HG03571 (cell line): ENCODE measurements around the gene PFKM.
A peak's percentile ranks its signal among the peaks of the same experiment; 100 is the strongest.

Source experiments
- ATAC-seq: cut with Tn5 transposase; IDR thresholded peaks from one replicate; pipeline ENCODE4 v1.9.1; 2021; ENCODE audit not compliant: unreplicated experiment

PFKM gene

GRCh38 chr12:48119078-48119833 is at the start of gene PFKM:
Gene PFKM (plus strand): TSS chr12:48119364. CDS start chr12:48122775, 3,411 bp downstream.
- ATAC-seq: peak; percentile 99

GRCh38 chr12:48070033-48070432 is 49.1 kb upstream of the PFKM start:
- ATAC-seq: no peak

GRCh38 chr12:48070731-48071130 is 48.4 kb upstream of the PFKM start:
- ATAC-seq: no peak

- ATAC-seq: no peak
Measured at GRCh38 chr12:48071808-48072207, 47.4 kb upstream of the PFKM start.

- no peak for ATAC-seq
Measured at GRCh38 chr12:48072266-48072665, 46.9 kb upstream of the PFKM start.

- ATAC-seq: no peak
Measured at GRCh38 chr12:48074266-48074665, 44.9 kb upstream of the PFKM start.

GRCh38 chr12:48075832-48076231 is 43.3 kb upstream of the PFKM start:
- no peak for ATAC-seq

- no peak for ATAC-seq
Measured at GRCh38 chr12:48077111-48077510, 42.1 kb upstream of the PFKM start.

- ATAC-seq: no peak
Measured at GRCh38 chr12:48078901-48079300, 40.3 kb upstream of the PFKM start.

GRCh38 chr12:48080285-48080684 is 38.9 kb upstream of the PFKM start:
- no peak for ATAC-seq

- no peak for ATAC-seq
Measured at GRCh38 chr12:48080821-48081220, 38.3 kb upstream of the PFKM start.

GRCh38 chr12:48084066-48084465 is 35.1 kb upstream of the PFKM start:
- no peak for ATAC-seq

GRCh38 chr12:48084841-48085460 is 34.2 kb upstream of the PFKM start:
- ATAC-seq: no peak

DNA sequence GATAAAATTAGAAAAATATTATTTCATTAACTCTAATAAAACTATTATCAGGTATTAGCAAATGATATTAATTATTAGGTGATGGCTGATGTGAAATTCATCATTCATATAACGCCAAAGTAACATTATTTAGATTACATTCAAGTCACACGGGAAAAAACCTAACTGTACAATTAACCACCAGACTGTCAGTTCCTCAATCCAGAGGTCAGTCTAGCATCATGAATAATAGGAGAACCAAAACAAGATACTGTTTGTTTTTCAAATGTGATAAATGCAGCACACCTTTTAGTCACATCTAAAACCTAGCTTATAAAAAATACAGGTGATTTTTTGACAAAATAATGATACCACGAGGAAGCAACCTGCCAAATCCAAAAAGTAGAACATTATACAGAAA is 32.8 kb upstream of the PFKM start:
- ATAC-seq: no peak

DNA sequence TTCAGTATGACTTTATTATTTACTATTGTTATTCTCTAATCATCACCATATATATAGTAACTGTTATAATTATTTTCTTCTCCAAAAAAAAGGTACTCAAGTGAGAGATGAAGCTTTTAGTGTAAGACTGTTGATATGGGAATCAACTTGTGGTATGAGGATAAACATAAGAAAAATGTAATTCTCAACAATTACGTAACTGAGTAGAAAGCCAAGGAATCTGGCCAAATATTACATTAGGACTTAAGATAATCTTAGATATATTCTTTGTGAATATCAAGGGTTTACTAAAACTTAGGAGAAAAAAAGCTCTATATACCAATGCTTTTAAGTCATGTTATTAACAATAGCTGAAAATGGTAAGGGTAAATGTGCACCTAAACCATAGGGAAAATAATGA is 26.6 kb upstream of the PFKM start:
- no peak for ATAC-seq

DNA sequence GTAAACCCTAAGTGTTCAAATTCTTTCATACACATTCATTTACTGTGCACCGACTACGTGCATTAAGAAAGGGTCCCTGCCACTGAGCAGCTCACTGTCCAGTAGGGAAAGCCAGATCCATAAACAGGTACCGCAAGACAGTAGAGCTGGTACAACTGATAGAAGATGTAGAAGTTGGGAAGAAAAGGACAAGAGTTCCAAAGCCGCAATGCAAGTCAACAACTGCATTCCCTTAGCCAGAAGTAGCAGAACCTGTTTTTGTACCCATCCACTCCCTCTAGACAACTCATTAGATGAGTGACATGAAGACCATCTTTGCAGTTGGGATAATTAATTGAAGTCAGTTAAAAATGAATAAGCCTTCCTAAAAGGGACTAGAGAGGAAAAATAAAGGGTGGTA is 14.6 kb upstream of the PFKM start:
- no peak for ATAC-seq

DNA sequence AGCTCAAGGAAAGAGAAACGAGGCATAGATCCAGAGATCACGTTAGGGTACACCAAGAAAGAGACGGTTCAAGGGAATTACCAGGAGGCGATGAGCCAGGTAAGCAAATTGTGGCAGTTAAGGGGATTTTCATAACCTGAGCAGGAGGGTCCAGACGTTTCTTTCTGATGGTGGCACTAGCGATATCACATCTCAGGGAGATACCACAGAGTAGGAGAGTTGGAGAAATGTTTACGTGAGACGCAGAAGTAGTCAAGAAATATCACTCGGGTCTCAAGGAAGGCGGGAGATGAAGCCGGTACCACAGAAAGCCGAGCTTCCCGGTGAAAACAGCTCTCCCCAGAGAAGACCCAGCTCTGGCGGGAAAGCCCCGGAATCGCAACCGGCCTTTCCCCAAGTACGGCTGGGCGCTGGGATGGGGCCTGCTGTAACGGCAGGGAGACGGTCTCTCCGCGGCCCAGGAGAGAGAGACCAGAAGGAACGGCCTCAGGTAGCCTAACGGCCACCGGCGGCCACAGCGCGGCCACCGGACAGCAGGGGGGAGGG is 13.8 kb upstream of the PFKM start:
- peak; percentile 25 for ATAC-seq

DNA sequence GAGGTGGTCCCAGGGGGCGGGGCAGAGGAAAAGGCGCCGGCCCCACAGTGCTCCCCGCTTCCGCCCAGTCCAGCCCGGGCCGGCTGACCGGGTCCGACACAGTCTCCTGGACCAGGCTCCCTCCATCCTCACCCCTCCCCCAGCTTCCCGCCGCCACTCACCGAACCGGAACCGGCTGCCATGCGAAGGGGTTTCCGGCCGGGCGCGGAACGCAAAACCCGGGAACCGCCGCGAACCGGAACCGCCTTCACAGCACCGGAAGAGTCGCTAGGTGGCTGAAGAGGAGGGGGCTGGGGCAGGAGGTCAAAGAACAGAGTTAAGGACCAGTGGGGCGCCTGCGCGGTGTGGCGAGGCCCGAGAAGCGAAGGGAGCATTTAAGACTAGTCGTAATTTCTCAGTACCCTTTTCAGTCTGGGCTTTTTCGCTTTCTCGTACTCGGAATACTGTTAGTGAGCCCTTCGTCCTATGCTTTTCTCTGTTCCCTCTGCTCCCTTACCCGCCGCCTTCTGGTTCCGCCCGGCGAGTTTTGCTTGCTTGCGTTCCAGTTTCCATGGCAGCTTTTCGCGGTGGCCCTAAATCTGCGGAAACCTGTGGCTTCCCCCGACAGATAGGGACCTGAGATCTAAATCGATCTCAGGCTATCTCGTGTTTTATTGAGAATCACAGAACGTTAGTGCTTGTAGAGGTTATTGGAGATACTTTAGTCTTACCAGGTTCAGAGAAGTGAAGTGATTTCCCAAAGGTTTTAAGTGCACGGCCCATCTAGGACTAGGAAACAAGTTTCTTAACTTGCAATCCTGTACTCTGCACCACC is 13.1 kb upstream of the PFKM start, which contains the start of gene SENP1:
TSS of gene SENP1 (minus strand) at position 213 of the 814 bp plus-strand sequence. CDS start 4,607 bp downstream, outside the sequence.
- ATAC-seq: peak; percentile 60

GRCh38 chr12:48106681-48107613 is 12.2 kb upstream of the PFKM start:
- no peak for ATAC-seq

- ATAC-seq: no peak
Measured at GRCh38 chr12:48109424-48109823, 9.7 kb upstream of the PFKM start.
